PC-3 (cell line): Measurements from ENCODE around the gene CMKLR1. TPM values are rescaled to one million over a fixed set of nuclear protein-coding genes. Genes with fewer than 3 reads are reported as not detected.

Experiments used
- ATAC-seq: fragments of 200-7000 bp; cut with Tn5 transposase; 2 replicates; pipeline ENCODE4 v1.9.1; 2020; ENCODE audit warnings: mild to moderate bottlenecking, moderate library complexity
- BruUV-seq: library from RNA; stranded (reverse); fragments of 400-500 nt; replicated peaks from 2 replicates; lab custom pipeline; 2021; lab: Mats Ljungman, UMichigan
- CTCF ChIA-PET: fragments of 300-600 bp; sonication (Branson Sonifier 250); formaldehyde crosslinking; loops from one replicate; lab custom pipeline; 2022; ENCODE audit warnings: antibody characterized with exemption; lab: Charles Lee
- POLR2A ChIA-PET: fragments of 300-600 bp; sonication (Branson Sonifier 250); formaldehyde crosslinking; loops from one replicate; lab custom pipeline; 2022; ENCODE audit warnings: antibody characterized with exemption; ENCODE audit not compliant: unreplicated experiment; lab: Charles Lee
- DNase-seq: peaks from one replicate; pipeline ENCODE4 v3.0.0-alpha.2; 2015
- H2AFZ ChIP-seq: fragments of 300-600 bp; sonication (generic); 2 replicates; pipeline ENCODE4 v1.6.0; 2016; ENCODE audit warnings: antibody characterized with exemption, low read length
- H3F3A ChIP-seq: fragments of 300-600 bp; sonication (generic); one replicate; pipeline ENCODE4 v1.6.0; 2017; ENCODE audit warnings: antibody characterized with exemption, low read length, control low read depth, mild to moderate bottlenecking; ENCODE audit not compliant: unreplicated experiment
- H3K27ac ChIP-seq: fragments of 300-600 bp; sonication (generic); 2 replicates; pipeline ENCODE4 v1.5.1; 2016; ENCODE audit warnings: mild to moderate bottlenecking, low read length
- H3K27me3 ChIP-seq: fragments of 300-600 bp; sonication (generic); 2 replicates; pipeline ENCODE4 v1.6.1; 2016; ENCODE audit warnings: low read length, mixed read lengths
- H3K36me3 ChIP-seq: fragments of 300-600 bp; sonication (generic); 2 replicates; pipeline ENCODE4 v1.6.1; 2016; ENCODE audit warnings: low read depth, mixed run types, low read length, mixed read lengths
- H3K4me1 ChIP-seq: fragments of 300-600 bp; sonication (generic); 2 replicates; pipeline ENCODE4 v1.5.1; 2016; ENCODE audit warnings: low read length; ENCODE audit not compliant: insufficient read depth
- H3K4me2 ChIP-seq: fragments of 300-600 bp; sonication (generic); 2 replicates; pipeline ENCODE4 v1.6.0; 2016; ENCODE audit warnings: low read length
- H3K4me3 ChIP-seq: fragments of 300-600 bp; sonication (generic); 2 replicates; pipeline ENCODE4 v1.5.1; 2016; ENCODE audit warnings: mild to moderate bottlenecking, low read length, mixed read lengths
- H3K79me2 ChIP-seq: fragments of 300-600 bp; sonication (generic); 2 replicates; pipeline ENCODE4 v1.6.1; 2017; ENCODE audit warnings: low read length, mixed read lengths
- H3K9ac ChIP-seq: fragments of 300-600 bp; sonication (generic); 2 replicates; pipeline ENCODE4 v1.6.0; 2016; ENCODE audit warnings: mild to moderate bottlenecking, low read length
- H3K9me2 ChIP-seq: fragments of 300-600 bp; sonication (generic); replicated peaks from 2 replicates; pipeline ENCODE4 v1.6.1; 2016; ENCODE audit warnings: mixed run types, low read length, mixed read lengths
- H3K9me3 ChIP-seq: fragments of 300-600 bp; sonication (generic); 2 replicates; pipeline ENCODE4 v1.6.1; 2016; ENCODE audit warnings: low read length, mixed read lengths
- H4K20me1 ChIP-seq: fragments of 300-600 bp; sonication (generic); 2 replicates; pipeline ENCODE4 v1.6.1; 2016; ENCODE audit warnings: low read length, mixed read lengths
- CTCF ChIP-seq: fragments of 300-600 bp; sonication (generic); conservative IDR thresholded peaks from 2 replicates; pipeline ENCODE4 v1.5.1; 2017; ENCODE audit warnings: antibody characterized with exemption, low read depth, mild to moderate bottlenecking, low read length
- EZH2 ChIP-seq: fragments of 300-600 bp; sonication (generic); IDR thresholded peaks from one replicate; pipeline ENCODE4 v1.6.1; 2017; ENCODE audit warnings: antibody characterized with exemption, mild to moderate bottlenecking, low read length; ENCODE audit not compliant: unreplicated experiment
- EZH2phosphoT487 ChIP-seq: fragments of 300-600 bp; sonication (generic); IDR thresholded peaks from 2 replicates; pipeline ENCODE4 v1.6.1; 2018; ENCODE audit warnings: mild to moderate bottlenecking, antibody characterized with exemption, low read length, borderline replicate concordance
- intact Hi-C: fragments of 100-400 bp; cut with micrococcal nuclease; formaldehyde crosslinking; loops from 2 replicates; pipeline ENCODE4 v1.9.0; 2023
- total RNA-seq: library from RNA; depleted of rRNA; stranded (reverse); fragments of >200 nt; gene quantifications from 2 replicates; pipeline ENCODE4 v1.2.3, GENCODE V29; 2014

CMKLR1 gene
- total RNA-seq, 1 experiment from 2014 or later, result not detected

DNA sequence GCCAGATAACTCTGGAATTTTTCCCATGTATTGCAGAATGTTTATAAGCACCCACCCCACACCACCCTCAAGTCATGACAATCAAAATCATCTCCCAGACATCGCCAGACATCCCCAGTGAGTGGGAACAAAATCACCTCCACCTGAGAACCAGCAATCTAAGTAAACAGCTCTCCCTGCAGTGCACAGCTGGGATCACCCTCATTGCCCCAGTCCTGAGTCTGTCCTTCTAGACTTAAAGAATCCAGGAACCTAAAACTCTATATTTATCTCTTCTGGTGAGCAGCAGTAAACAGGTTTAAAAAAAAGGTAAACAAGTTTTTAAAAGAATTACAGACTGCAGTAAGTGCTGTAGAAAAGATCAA, 43.3 kb upstream of the CMKLR1 start:
- CTCF ChIA-PET, result no interaction called here

DNA sequence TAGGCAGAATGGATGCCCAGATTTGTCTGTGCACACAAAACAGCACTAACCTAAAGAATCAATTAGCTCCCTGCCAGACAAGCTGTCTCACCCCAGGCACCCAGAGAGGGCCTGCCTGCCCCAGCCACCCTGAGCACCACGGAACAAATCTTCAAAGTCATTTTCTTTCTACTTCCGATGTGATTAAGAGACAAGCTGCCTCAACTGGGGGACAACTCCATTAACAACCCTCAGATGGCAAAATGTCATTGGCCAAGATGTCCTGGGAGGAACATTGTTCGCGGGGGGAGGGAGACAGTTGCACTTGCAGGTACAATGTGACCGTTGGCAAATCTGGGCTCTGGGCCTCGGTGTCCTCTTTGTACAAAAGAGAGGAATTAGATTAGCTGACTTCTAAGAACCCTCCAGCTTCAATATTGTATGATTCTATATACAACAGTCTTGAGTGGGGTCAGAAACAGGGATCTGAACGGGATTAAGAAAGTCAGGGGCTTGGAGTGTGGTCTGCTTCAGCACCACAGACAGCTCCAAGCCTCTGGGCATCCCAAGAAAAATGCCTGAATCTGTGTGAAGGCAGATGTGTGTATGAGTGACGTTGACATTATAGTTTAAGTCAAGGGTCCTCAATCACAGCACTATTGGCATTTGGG, 42.8 kb upstream of the CMKLR1 start:
- intact Hi-C loops, result no loop called here
- DNase-seq (peak; percentile 35), ATAC-seq (no peak)
- Histone ChIP-seq H3K9ac (no peak overlapping the region), H3F3A (no peaks in the 10 kb centered on the region), H3K9me2 (no peaks in the 10 kb centered on the region), H4K20me1 (no peaks in the 10 kb centered on the region), H3K9me3 (no peaks in the 10 kb centered on the region), H3K4me3 (no peak overlapping the region), H3K4me2 (no peak overlapping the region), H2AFZ (no peak overlapping the region), H3K27me3 (no peaks in the 10 kb centered on the region), H3K79me2 (no peaks in the 10 kb centered on the region), H3K36me3 (no peaks in the 10 kb centered on the region), H3K4me1 (no peaks in the 10 kb centered on the region), H3K27ac (no peak overlapping the region)
- CTCF ChIA-PET, result no interaction called here
- no TSS peak for BruUV-seq
- TF ChIP-seq EZH2 (no peak), EZH2phosphoT487 (no peak), CTCF (no peak)
- POLR2A ChIA-PET, result no interaction called here

More for the DNA sequence above, 43.3 kb upstream of the CMKLR1 start:
- Histone ChIP-seq H3K36me3 (no peaks in the 10 kb centered on the region), H3K9ac (no peak overlapping the region), H3K27me3 (no peaks in the 10 kb centered on the region), H3K4me2 (no peak overlapping the region), H3K9me2 (no peaks in the 10 kb centered on the region), H3K4me3 (no peak overlapping the region), H3F3A (no peaks in the 10 kb centered on the region), H3K4me1 (no peaks in the 10 kb centered on the region), H2AFZ (no peak overlapping the region), H3K9me3 (no peaks in the 10 kb centered on the region), H3K79me2 (no peaks in the 10 kb centered on the region), H3K27ac (no peak overlapping the region), H4K20me1 (no peaks in the 10 kb centered on the region)
- DNase-seq (no peak), ATAC-seq (no peak)
- no peak for TF ChIP-seq EZH2
- TF ChIP-seq CTCF, result no peak
- no peak for TF ChIP-seq EZH2phosphoT487
- POLR2A ChIA-PET, result no interaction called here
- no TSS peak for BruUV-seq
- intact Hi-C loops, result no loop called here

- no peak for ATAC-seq
- CTCF ChIA-PET, result no interaction called here
- no TSS peak for BruUV-seq
Observed at GRCh38 chr12:108380382-108380781, 41.3 kb upstream of the CMKLR1 start.

More at GRCh38 chr12:108380382-108380781, 41.3 kb upstream of the CMKLR1 start:
- POLR2A ChIA-PET, result no interaction called here
- TF ChIP-seq CTCF (no peak), EZH2phosphoT487 (no peak), EZH2 (no peak)
- Histone ChIP-seq H3K4me3 (no peak overlapping the region), H3K27ac (no peak overlapping the region), H3K27me3 (no peaks in the 10 kb centered on the region), H3K36me3 (no peaks in the 10 kb centered on the region), H4K20me1 (no peaks in the 10 kb centered on the region), H3K79me2 (no peaks in the 10 kb centered on the region), H2AFZ (no peak overlapping the region), H3K9ac (no peak overlapping the region), H3K4me2 (no peak overlapping the region), H3F3A (no peaks in the 10 kb centered on the region), H3K9me2 (no peaks in the 10 kb centered on the region), H3K4me1 (no peaks in the 10 kb centered on the region), H3K9me3 (no peaks in the 10 kb centered on the region)
- intact Hi-C loops, result no loop called here
- no peak for DNase-seq
